GM12872 (cell line): ENCODE data around the gene COG2.

Experiments
- TF ChIP-seq, protein P1 (sequence below): IDR thresholded peaks from 3 replicates; pipeline ENCODE4 v1.5.1; 2011; ENCODE audit warnings: low read depth, mild to moderate bottlenecking, low read length, moderate library complexity; ENCODE audit not compliant: insufficient read depth

The COG2 gene

DNA sequence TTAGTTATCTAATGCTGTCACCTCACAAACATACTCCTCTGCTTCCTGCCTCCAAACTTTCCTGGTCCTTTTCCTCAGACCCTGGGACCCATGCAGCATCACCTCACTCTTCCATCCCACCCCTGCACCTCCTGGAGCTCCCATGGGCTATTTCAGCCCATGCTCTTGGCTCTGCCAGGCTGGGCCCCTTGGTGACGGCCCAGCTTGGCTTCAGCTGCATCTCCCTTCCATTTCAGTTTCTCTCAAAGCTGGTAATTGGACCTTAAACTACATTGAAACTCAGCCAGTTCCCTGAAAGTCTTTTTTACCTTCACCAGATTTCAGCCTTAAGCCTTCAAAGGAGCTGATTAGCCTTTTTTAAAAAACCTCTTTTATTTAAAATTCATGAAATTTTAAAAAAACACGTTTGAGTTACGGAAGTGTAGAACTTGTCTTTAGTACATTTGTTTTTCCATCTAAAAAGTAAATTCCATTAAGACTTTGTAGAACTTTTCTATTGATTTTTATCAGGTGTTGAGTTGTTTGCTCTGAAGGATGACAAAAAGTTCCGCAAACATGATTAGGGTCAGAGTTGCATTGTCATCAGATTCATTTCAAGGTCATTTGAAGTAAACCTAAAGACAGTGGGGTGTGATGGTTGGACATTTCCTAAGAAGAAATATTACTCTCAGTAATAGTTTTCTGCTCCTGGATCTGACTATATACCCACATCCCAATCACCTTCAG lies 38.2 kb downstream of the COG2 start:
- TF ChIP-seq, protein P1, sequence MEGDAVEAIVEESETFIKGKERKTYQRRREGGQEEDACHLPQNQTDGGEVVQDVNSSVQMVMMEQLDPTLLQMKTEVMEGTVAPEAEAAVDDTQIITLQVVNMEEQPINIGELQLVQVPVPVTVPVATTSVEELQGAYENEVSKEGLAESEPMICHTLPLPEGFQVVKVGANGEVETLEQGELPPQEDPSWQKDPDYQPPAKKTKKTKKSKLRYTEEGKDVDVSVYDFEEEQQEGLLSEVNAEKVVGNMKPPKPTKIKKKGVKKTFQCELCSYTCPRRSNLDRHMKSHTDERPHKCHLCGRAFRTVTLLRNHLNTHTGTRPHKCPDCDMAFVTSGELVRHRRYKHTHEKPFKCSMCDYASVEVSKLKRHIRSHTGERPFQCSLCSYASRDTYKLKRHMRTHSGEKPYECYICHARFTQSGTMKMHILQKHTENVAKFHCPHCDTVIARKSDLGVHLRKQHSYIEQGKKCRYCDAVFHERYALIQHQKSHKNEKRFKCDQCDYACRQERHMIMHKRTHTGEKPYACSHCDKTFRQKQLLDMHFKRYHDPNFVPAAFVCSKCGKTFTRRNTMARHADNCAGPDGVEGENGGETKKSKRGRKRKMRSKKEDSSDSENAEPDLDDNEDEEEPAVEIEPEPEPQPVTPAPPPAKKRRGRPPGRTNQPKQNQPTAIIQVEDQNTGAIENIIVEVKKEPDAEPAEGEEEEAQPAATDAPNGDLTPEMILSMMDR = no peak

DNA sequence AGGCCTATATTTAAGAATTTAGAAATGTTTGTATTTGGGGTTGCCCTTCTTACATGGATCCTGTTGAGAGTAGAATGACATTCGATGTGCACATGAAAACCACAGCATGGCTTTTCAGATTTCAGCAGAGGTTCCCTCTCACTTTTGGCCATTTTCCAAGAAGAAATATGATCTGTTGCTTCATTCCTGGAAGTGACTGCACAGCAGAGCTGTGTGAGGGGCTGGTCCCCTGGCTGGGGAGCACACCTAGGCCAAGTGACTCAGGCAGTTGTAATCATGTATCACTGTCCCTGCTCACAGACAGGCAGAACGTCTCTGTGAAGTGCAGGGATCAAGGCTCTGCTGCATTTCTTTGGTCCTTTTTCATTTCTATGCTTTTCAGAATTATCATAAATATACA lies 39.3 kb downstream of the COG2 start:
- TF ChIP-seq, protein P1 = no peak

DNA sequence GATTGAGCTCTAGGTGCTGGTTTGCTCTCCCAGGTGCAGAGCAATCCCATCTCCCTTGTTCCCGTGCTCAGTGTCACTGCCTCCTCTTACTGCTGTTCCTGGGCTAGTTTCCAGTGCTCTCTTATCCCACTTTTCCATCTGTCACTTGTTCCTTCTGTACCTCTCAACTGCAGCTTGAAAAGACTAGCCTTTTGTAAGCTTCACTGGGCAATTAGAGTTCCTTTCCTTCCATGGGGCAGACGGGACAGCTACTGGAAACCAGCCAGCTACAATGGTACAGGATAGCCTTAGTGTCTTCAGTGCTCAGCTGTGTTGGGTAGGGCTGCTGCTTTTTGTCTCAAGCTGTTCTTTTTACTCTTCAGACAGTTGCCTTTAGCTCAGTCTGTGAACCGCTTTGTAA lies 40.0 kb downstream of the COG2 start:
- TF ChIP-seq, protein P1 = no peak

- TF ChIP-seq, protein P1 = no peak
These were observed 40.8 kb downstream of the COG2 start for GRCh38 chr1:230682882-230683610.

- TF ChIP-seq, protein P1 = no peak
These were observed 41.9 kb downstream of the COG2 start for GRCh38 chr1:230684146-230684545.

DNA sequence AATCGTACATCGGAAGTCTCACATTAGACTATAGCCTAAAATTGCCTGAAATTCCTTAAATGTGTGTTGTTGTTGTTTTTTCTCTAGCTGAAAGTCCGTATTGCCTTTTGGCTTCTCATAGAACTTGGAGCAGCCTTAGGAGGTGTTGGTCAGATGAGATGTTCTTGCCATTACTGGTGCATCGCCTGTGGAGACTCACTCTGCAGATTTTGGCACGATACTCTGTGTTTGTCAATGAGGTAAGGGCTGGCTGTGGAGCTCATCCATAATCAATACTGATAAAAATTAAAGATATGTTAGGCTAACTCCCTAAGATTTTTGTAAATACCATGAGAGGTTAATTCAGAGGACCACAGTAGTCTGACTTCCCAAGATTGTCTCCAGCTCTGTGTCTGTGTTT lies 42.7 kb downstream of the COG2 start:
- TF ChIP-seq, protein P1 = no peak

GRCh38 chr1:230686747-230687146 lies 44.5 kb downstream of the COG2 start:
- TF ChIP-seq, protein P1 = no peak
